Neuronal stem cell (in vitro differentiated cells): ENCODE data around the gene ETV6.

Experiments
- DNase-seq: peaks from one replicate; pipeline ENCODE4 v3.0.0-alpha.2; 2013; ENCODE audit warnings: low spot score
- H2AFZ ChIP-seq: one replicate; pipeline ENCODE4 v1.6.1; 2013; ENCODE audit warnings: mild to moderate bottlenecking, low read length, inconsistent platforms
- H2AK5ac ChIP-seq: 2 replicates; pipeline ENCODE4 v1.6.1; 2013; ENCODE audit warnings: low read depth, mild to moderate bottlenecking, inconsistent platforms, low read length, moderate library complexity, mixed read lengths
- H2BK120ac ChIP-seq: 2 replicates; pipeline ENCODE4 v1.6.1; 2013; ENCODE audit warnings: low read depth, mild to moderate bottlenecking, inconsistent platforms, low read length, moderate library complexity, mixed read lengths
- H2BK12ac ChIP-seq: one replicate; pipeline ENCODE4 v1.6.1; 2013; ENCODE audit warnings: low read length, inconsistent platforms
- H2BK15ac ChIP-seq: 2 replicates; pipeline ENCODE4 v1.6.1; 2013; ENCODE audit warnings: mild to moderate bottlenecking, low read length, inconsistent platforms, mixed read lengths
- H2BK5ac ChIP-seq: one replicate; pipeline ENCODE4 v1.6.1; 2013; ENCODE audit warnings: inconsistent platforms, mild to moderate bottlenecking, low read length, moderate library complexity
- H3K14ac ChIP-seq: one replicate; pipeline ENCODE4 v1.6.1; 2013; ENCODE audit warnings: low read length, inconsistent platforms
- H3K18ac ChIP-seq: 2 replicates; pipeline ENCODE4 v1.6.1; 2013; ENCODE audit warnings: low read length, inconsistent platforms
- H3K23ac ChIP-seq: 2 replicates; pipeline ENCODE4 v1.6.1; 2013; ENCODE audit warnings: low read depth, mild to moderate bottlenecking, mixed read lengths, low read length, inconsistent platforms; ENCODE audit not compliant: poor library complexity
- H3K27ac ChIP-seq: replicated peaks from 3 replicates; pipeline ENCODE4 v1.5.1; 2013; ENCODE audit warnings: low read length, inconsistent platforms
- H3K27me3 ChIP-seq, 3 experiments: 2 replicates each; pipeline ENCODE4 v1.6.1; 2013; ENCODE audit warnings: low read length in 3 of 3, mild to moderate bottlenecking in 2 of 3, inconsistent platforms in 1 of 3, low read depth in 1 of 3, mixed read lengths in 1 of 3, moderate library complexity in 1 of 3; ENCODE audit not compliant: control insufficient read depth in 3 of 3, insufficient read depth in 3 of 3
- H3K36me3 ChIP-seq, 2 donors: replicated peaks in 1 of 2; 2 replicates each; pipeline ENCODE4 v1.6.1; 2013; ENCODE audit warnings: low read length in 2 of 2; ENCODE audit not compliant: control insufficient read depth in 2 of 2, insufficient read depth in 2 of 2
- H3K4ac ChIP-seq: 2 replicates; pipeline ENCODE4 v1.6.1; 2013; ENCODE audit warnings: inconsistent platforms, mild to moderate bottlenecking, low read length, moderate library complexity
- H3K4me1 ChIP-seq, 2 donors: 1 replicate in 1 of 2; 2 replicates in 1 of 2; pipeline ENCODE4 v1.6.1; 2013; ENCODE audit warnings: low read length in 2 of 2, low read depth in 1 of 2; ENCODE audit not compliant: control insufficient read depth in 2 of 2, insufficient read depth in 1 of 2
- H3K4me2 ChIP-seq: one replicate; pipeline ENCODE4 v1.6.1; 2013; ENCODE audit warnings: mild to moderate bottlenecking, low read length, inconsistent platforms; ENCODE audit not compliant: insufficient read depth, poor library complexity, severe bottlenecking
- H3K4me3 ChIP-seq, 2 donors: 2 replicates each; pipeline ENCODE4 v1.5.1; 2013; ENCODE audit warnings: low read length in 2 of 2, mild to moderate bottlenecking in 2 of 2, inconsistent platforms in 1 of 2, moderate library complexity in 1 of 2
- H3K79me1 ChIP-seq: one replicate; pipeline ENCODE4 v1.6.1; 2013; ENCODE audit warnings: low read depth, mild to moderate bottlenecking, inconsistent platforms, low read length, moderate library complexity
- H3K9ac ChIP-seq: one replicate; pipeline ENCODE4 v1.6.1; 2013; ENCODE audit warnings: mild to moderate bottlenecking, low read depth, low read length, inconsistent platforms; ENCODE audit not compliant: poor library complexity
- H3K9me3 ChIP-seq, 2 donors: replicated peaks in 1 of 2; 2 replicates each; pipeline versions ENCODE3 to v1.6.1; 2013; ENCODE audit warnings: low read length in 2 of 2, mild to moderate bottlenecking in 2 of 2, inconsistent platforms in 1 of 2, low read depth in 1 of 2, mixed read lengths in 1 of 2, moderate library complexity in 1 of 2; ENCODE audit not compliant: control insufficient read depth in 2 of 2, insufficient read depth in 1 of 2
- H4K8ac ChIP-seq: one replicate; pipeline ENCODE4 v1.6.1; 2013; ENCODE audit warnings: low read depth, mild to moderate bottlenecking, inconsistent platforms, low read length, moderate library complexity
- H4K91ac ChIP-seq: one replicate; pipeline ENCODE4 v1.6.1; 2013; ENCODE audit warnings: low read length, low read depth, mild to moderate bottlenecking, inconsistent platforms; ENCODE audit not compliant: poor library complexity
- WGBS, 2 donors: extraction: QIAGEN DNeasy Blood & Tissue Kit; methylation state at CpG; one replicate each; pipeline ENCODE4 v1.1.7; 2013; ENCODE audit warnings: missing lambda C conversion rate in 2 of 2, mixed read lengths in 1 of 2; ENCODE audit not compliant: insufficient read length in 2 of 2, insufficient replicate concordance in 1 of 2; ENCODE audit errors: extremely low coverage in 2 of 2; 5-methylcytosine and 5-hydroxymethylcytosine counted together

The ETV6 gene

DNA sequence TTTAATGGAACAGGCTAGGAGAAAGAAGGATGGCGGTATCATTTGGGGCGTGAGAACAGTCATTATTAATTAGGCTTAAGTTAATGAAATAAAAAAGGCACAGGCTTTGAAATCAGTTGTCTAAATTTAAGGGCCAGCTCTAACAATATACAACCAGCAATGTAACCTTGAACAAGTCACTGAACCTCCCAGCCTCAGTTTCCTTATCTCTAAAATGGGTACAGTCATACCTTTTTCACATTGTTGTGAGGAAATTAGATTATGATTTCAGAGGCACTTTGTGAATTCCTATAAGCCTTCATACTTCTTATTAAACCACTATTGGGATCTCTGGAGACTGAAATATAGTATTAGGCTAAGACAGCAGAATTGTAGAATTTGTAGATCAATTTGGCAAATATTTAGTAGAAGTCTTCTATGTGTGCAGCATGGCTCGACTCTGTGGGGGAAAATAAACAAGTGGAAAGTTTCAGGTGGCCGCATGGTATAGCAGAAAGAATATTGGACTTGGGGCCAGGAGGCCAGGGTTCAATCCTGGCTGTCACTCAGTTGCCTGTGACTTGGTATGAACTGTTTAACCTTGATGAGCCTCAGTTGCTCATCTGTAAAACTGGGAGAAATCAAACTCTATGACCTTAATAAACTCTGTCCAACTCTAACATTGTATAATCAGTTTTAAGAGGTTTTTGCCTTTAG, 117.7 kb downstream of the ETV6 start:
- Histone ChIP-seq H2BK5ac (no peak overlapping the region), H4K91ac (no peak overlapping the region), H3K23ac (no peak overlapping the region), H2BK120ac (no peak overlapping the region), H3K4me2 (no peak overlapping the region), H3K27me3 (no peaks in the 10 kb centered on the region), H2BK15ac (no peak overlapping the region), H3K14ac (no peak overlapping the region), H3K4me1 (peaks cover 10 to 14% of the 10 kb centered on the region in 2 donors), H4K8ac (no peak overlapping the region), H3K27ac (no peak overlapping the region), H2BK12ac (no peak overlapping the region), H3K36me3 (peaks cover 0 to 5% of the 10 kb centered on the region in 2 donors), H3K4me3 (no peak overlapping the region), H3K9me3 (no peaks in the 10 kb centered on the region), H3K4ac (no peak overlapping the region), H2AK5ac (no peak overlapping the region), H2AFZ (no peak overlapping the region), H3K18ac (no peak overlapping the region), H3K9ac (no peak overlapping the region), H3K79me1 (no peaks in the 10 kb centered on the region)
- DNase-seq, result no peak
- no CpG with 5 or more reads among the region's 4 CpGs for WGBS, 2 donors

DNA sequence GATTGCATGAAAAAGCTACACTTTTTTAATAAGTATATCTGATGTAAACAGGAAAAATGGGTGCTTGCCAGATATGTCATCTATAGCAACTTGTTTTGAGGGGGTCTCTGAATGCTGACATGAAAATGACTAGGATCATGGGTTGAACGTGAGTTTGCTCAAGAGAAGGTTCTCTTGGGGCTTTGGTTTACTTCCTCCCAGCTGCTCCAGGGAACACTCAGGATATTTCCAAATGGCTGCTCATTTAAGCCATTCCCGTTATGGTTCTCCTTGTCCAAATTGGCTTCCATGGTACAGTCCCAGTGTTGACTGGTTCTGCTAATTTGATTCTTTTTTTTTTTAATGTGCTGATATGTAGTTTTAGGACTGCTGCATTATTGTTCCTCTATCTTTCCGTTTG, 118.3 kb downstream of the ETV6 start:
- no peak overlapping the region for H3K9ac ChIP-seq

DNA sequence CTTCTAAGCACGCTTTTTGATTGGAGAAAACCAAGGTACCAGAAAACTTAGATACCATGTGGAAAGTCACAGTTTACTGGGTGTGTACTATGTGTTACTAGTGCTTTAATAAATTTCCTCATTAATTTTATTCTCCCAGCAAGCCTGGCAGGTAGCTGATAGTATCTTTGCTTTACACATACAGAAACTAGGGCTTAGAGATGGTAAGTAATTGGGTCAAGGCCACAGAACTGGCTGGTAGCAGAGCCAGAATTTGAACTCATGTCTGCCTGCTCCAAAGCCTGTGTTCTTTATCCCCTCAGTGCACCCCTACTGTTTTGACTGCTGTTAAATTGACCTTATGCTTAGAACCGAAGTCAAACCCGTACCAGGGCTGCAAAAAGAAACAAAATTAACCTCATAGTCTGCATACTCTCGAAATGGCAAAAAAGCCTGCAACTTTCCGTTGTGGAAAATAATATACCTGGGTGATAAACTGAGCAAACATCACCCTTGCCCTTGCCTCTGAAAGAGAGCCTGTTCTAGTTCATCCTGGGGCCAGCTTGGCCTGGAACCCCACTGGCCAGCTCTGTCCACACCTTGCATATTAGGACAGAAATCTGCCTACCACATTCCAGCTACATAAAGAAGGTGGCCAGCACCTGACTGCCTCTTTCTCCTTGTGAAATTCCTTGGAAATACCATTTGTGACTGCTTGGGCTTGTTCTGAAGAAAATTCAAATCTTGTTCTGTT, 118.9 kb downstream of the ETV6 start:
- no peaks in the 10 kb centered on the region for H3K27me3 ChIP-seq
- H3K79me1 ChIP-seq, result no peaks in the 10 kb centered on the region
- H4K8ac ChIP-seq, result no peak overlapping the region
- whole genome bisulfite sequencing, 2 donors, result no CpG with 5 or more reads among the region's 5 CpGs
- no peak overlapping the region for H3K4me3 ChIP-seq
- no peak overlapping the region for H3K14ac ChIP-seq
- H3K18ac ChIP-seq, result no peak overlapping the region
- H2BK5ac ChIP-seq, result no peak overlapping the region
- no peak overlapping the region for H2BK12ac ChIP-seq
- H3K9me3 ChIP-seq, result no peaks in the 10 kb centered on the region
- H2AFZ ChIP-seq, result no peak overlapping the region
- H3K23ac ChIP-seq, result no peak overlapping the region
- H3K4ac ChIP-seq, result no peak overlapping the region
- no peak overlapping the region for H3K27ac ChIP-seq
- H2BK120ac ChIP-seq, result no peak overlapping the region
- no peak overlapping the region for H3K9ac ChIP-seq
- no peak overlapping the region for H4K91ac ChIP-seq
- H3K36me3 ChIP-seq, result peaks cover 0 to 5% of the 10 kb centered on the region in 2 donors
- H2BK15ac ChIP-seq, result no peak overlapping the region
- no peak overlapping the region for H3K4me2 ChIP-seq
- no peak for DNase-seq
- H2AK5ac ChIP-seq, result no peak overlapping the region
- peaks cover 10 to 14% of the 10 kb centered on the region in 2 donors for H3K4me1 ChIP-seq

More for the DNA sequence above, 118.3 kb downstream of the ETV6 start:
- no peak overlapping the region for H3K18ac ChIP-seq
- no peak overlapping the region for H2BK5ac ChIP-seq
- no peak overlapping the region for H3K14ac ChIP-seq
- no CpG with 5 or more reads among the region's 3 CpGs for WGBS, 2 donors
- H3K23ac ChIP-seq, result no peak overlapping the region
- H4K8ac ChIP-seq, result no peak overlapping the region
- no peak overlapping the region for H2BK12ac ChIP-seq
- no peak overlapping the region for H2AFZ ChIP-seq
- H3K27me3 ChIP-seq, result no peaks in the 10 kb centered on the region
- no peak overlapping the region for H4K91ac ChIP-seq
- H3K79me1 ChIP-seq, result no peaks in the 10 kb centered on the region
- H2BK120ac ChIP-seq, result no peak overlapping the region
- H2AK5ac ChIP-seq, result no peak overlapping the region
- H3K4me2 ChIP-seq, result no peak overlapping the region
- H3K36me3 ChIP-seq, result peaks cover 0 to 5% of the 10 kb centered on the region in 2 donors
- H3K4me1 ChIP-seq, result peaks cover 10 to 14% of the 10 kb centered on the region in 2 donors
- no peak for DNase-seq
- no peak overlapping the region for H3K4me3 ChIP-seq
- H3K4ac ChIP-seq, result no peak overlapping the region
- no peaks in the 10 kb centered on the region for H3K9me3 ChIP-seq
- no peak overlapping the region for H3K27ac ChIP-seq
- no peak overlapping the region for H2BK15ac ChIP-seq

DNA sequence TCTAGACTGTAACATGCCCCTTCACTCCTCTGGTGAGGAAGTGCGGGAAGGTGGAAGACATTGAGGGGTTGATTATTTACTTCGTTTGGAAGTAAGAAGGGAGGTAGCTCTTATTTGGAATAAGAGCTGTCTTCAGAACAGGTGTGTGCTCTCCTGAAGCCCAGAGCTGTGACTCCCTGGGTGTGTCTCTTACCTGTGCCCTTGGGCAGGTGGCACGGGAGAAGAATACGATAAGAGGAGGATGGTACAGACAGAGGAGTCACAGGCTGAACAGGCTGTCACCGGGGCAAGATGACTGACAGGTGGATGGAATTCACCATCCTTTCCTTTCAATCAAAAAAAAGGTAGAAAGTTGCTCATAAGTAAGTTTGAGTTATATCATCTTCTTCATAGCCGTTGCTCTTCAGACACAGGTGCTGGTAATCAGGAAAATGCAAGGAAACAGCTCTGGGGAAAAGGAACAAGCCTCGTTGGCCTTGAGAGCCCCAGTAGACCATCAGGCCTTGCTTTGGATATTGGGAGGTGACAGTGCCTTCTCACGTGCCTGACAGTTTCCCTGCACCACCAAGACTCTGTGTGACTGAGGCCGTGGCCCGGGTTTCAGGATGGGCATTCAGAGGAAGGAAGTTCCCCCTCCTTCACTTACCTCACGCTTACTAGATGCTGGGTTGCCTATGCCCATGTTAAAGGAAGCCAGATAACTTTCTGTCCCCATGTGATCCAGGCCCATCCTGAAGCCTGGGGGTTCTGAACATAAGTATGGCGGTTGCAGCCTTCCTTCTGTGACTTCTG, 120.4 kb downstream of the ETV6 start:
- no peak for DNase-seq
- no peak overlapping the region for H2BK12ac ChIP-seq
- H3K23ac ChIP-seq, result no peak overlapping the region
- no CpG with 5 or more reads among the region's 12 CpGs for WGBS, 2 donors
- peaks cover 0 to 5% of the 10 kb centered on the region in 2 donors for H3K36me3 ChIP-seq
- H3K4ac ChIP-seq, result no peak overlapping the region
- peaks cover 8 to 14% of the 10 kb centered on the region in 2 donors for H3K4me1 ChIP-seq
- no peaks in the 10 kb centered on the region for H3K79me1 ChIP-seq
- H4K8ac ChIP-seq, result no peak overlapping the region
- H2AFZ ChIP-seq, result no peak overlapping the region
- no peak overlapping the region for H2BK120ac ChIP-seq
- no peak overlapping the region for H3K9ac ChIP-seq
- no peak overlapping the region for H3K14ac ChIP-seq
- no peak overlapping the region for H3K4me2 ChIP-seq
- no peaks in the 10 kb centered on the region for H3K9me3 ChIP-seq
- no peak overlapping the region for H3K27ac ChIP-seq
- no peak overlapping the region for H2AK5ac ChIP-seq
- H3K4me3 ChIP-seq, result no peak overlapping the region
- H2BK5ac ChIP-seq, result no peak overlapping the region
- H3K27me3 ChIP-seq, result no peaks in the 10 kb centered on the region
- no peak overlapping the region for H3K18ac ChIP-seq
- no peak overlapping the region for H2BK15ac ChIP-seq
- no peak overlapping the region for H4K91ac ChIP-seq
